K562 (cell line): Measurements from ENCODE around the gene CSAG2.
"Not testable (repeated sequence)": the region's sequence is repeated elsewhere in the genome, so short reads cannot be mapped to it uniquely, and the experiment has no call there.

Experiments
- BRCA1 ChIP-seq, 2 experiments: fragments of 450-650 bp in 1 of 2; sonication (generic) in 1 of 2; formaldehyde crosslinking in 1 of 2; IDR thresholded peaks; 2 replicates each; pipeline versions ENCODE4 v1.5.0 to v1.6.1; 2017 to 2020; ENCODE audit warnings: mild to moderate bottlenecking in 1 of 2, missing genetic modification reagents in 1 of 2
- EZH2 ChIP-seq: IDR thresholded peaks from 2 replicates; pipeline ENCODE4 v1.6.1; 2012; ENCODE audit warnings: low read depth, mild to moderate bottlenecking, inconsistent platforms, low read length, borderline replicate concordance
- NFRKB ChIP-seq: fragments of 450-650 bp; IDR thresholded peaks from 2 replicates; pipeline ENCODE4 v1.6.1; 2016; ENCODE audit warnings: low read depth
- POLR2G ChIP-seq: fragments of 200-400 bp; formaldehyde crosslinking; IDR thresholded peaks from 2 replicates; pipeline ENCODE4 v1.6.1; 2017; ENCODE audit warnings: low read depth, mild to moderate bottlenecking, antibody characterized with exemption, low read length, moderate library complexity
- PREB ChIP-seq: sonication (generic); formaldehyde crosslinking; IDR thresholded peaks from 2 replicates; pipeline ENCODE4 v1.8.1; 2023; ENCODE audit warnings: mild to moderate bottlenecking, missing genetic modification reagents
- RERE ChIP-seq: sonication (generic); formaldehyde crosslinking; IDR thresholded peaks from 2 replicates; pipeline ENCODE4 v1.8.0; 2023; ENCODE audit warnings: missing genetic modification reagents, mild to moderate bottlenecking, borderline replicate concordance
- SMARCC2 ChIP-seq: fragments of 450-650 bp; IDR thresholded peaks from 2 replicates; pipeline ENCODE4 v1.6.1; 2017; ENCODE audit warnings: antibody characterized with exemption, moderate library complexity, mild to moderate bottlenecking, low read depth
- SREBF2 ChIP-seq: sonication (generic); formaldehyde crosslinking; IDR thresholded peaks from 2 replicates; pipeline ENCODE4 v1.4.0; 2020; ENCODE audit warnings: mild to moderate bottlenecking, missing genetic modification reagents
- ZBTB8A ChIP-seq: fragments of 450-650 bp; IDR thresholded peaks from 2 replicates; pipeline ENCODE4 v1.6.1; 2018; ENCODE audit warnings: mild to moderate bottlenecking, moderate library complexity; ENCODE audit not compliant: partially characterized antibody
- ZC3H11A ChIP-seq: IDR thresholded peaks from 2 replicates; pipeline ENCODE4 v1.6.1; 2012; ENCODE audit warnings: low read depth, low read length, improper control_type of control experiment
- ZKSCAN8 ChIP-seq: fragments of 200-800 bp; sonication (Bioruptor generic); IDR thresholded peaks from 2 replicates; pipeline ENCODE4 v1.6.1; 2016; ENCODE audit warnings: missing genetic modification characterization, missing compliant biosample characterization
- ZNF561 ChIP-seq: fragments of 450-650 bp; formaldehyde crosslinking; conservative IDR thresholded peaks from 2 replicates; pipeline ENCODE4 v1.4.0; 2020; ENCODE audit warnings: mild to moderate bottlenecking, moderate library complexity
- ZNF766 ChIP-seq: fragments of 200-800 bp; sonication (Bioruptor generic); conservative IDR thresholded peaks from 2 replicates; pipeline ENCODE4 v1.6.1; 2016; ENCODE audit warnings: missing genetic modification characterization, missing compliant biosample characterization
- TF ChIP-seq, protein P1 (sequence below), 3 experiments: IDR thresholded peaks in 2 of 3; conservative IDR thresholded peaks in 1 of 3; 2 replicates each; pipeline ENCODE4 v1.5.1; 2011 to 2012; ENCODE audit warnings: low read length in 3 of 3, mild to moderate bottlenecking in 3 of 3, control low read depth in 2 of 3, improper control_type of control experiment in 1 of 3, inconsistent platforms in 1 of 3, low read depth in 1 of 3, mixed read lengths in 1 of 3, moderate library complexity in 1 of 3; ENCODE audit not compliant: insufficient read depth in 2 of 3

DNA sequence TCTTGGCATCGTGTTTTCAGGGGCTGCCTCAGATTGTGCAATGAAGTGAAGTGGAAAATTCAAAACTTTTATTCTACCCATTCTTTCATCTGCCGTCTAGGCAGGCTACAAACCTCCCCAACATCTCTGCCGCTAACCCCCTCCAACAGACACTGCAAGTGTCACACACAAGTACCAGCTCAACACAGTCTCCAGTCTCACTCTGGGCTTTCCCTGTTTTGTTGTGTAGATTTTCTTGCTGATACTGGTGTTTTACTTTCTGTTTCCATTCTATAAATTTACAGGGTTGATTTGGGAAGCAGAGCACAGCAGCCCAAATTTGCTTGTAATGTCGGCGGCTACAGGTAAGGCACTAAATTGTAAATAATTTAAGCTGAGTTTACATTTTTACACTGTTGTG, 45.8 kb upstream of the CSAG2 start:
- TF ChIP-seq, protein P1, sequence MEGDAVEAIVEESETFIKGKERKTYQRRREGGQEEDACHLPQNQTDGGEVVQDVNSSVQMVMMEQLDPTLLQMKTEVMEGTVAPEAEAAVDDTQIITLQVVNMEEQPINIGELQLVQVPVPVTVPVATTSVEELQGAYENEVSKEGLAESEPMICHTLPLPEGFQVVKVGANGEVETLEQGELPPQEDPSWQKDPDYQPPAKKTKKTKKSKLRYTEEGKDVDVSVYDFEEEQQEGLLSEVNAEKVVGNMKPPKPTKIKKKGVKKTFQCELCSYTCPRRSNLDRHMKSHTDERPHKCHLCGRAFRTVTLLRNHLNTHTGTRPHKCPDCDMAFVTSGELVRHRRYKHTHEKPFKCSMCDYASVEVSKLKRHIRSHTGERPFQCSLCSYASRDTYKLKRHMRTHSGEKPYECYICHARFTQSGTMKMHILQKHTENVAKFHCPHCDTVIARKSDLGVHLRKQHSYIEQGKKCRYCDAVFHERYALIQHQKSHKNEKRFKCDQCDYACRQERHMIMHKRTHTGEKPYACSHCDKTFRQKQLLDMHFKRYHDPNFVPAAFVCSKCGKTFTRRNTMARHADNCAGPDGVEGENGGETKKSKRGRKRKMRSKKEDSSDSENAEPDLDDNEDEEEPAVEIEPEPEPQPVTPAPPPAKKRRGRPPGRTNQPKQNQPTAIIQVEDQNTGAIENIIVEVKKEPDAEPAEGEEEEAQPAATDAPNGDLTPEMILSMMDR (IDR thresholded peaks at IDR 0.05 in 2 of 3, conservative IDR thresholded peaks at IDR 0.05 in 1 of 3; ENCODE audit: insufficient read depth in 2 of 3, low read depth in 1 of 3, low read length in 3 of 3): not testable (repeated sequence)
- not testable (repeated sequence) for TF ChIP-seq EZH2; ZNF766 (CRISPR knock-in tag); ZNF561 (CRISPR knock-in tag); SREBF2 (CRISPR knock-in tag); PREB (CRISPR knock-in tag); ZBTB8A; SMARCC2; ZKSCAN8; ZC3H11A; NFRKB; BRCA1 (IDR thresholded peaks at IDR 0.05); BRCA1 (CRISPR knock-in tag; IDR thresholded peaks at IDR 0.05); POLR2G; RERE (CRISPR knock-in tag)
